Small intestine (tissue), 7 donors: Measurements from ENCODE around the gene ABCB6. TPM values are rescaled to one million over a fixed set of nuclear protein-coding genes. Genes with fewer than 3 reads are reported as not detected.
A peak's percentile ranks its signal among the peaks of the same experiment; 100 is the strongest.

ENCODE experiments used
- DNase-seq, 2 donors: peaks; one replicate each; pipeline versions ENCODE4 v3.0.0 to v3.0.0-alpha.2; 2013
- FAIRE-seq: peaks from 2 replicates; lab custom pipeline; 2012; peaks lifted over from hg19 to GRCh38; lab: Jason Lieb, UNC
- H3K27ac ChIP-seq, 3 donors: one replicate each; pipeline ENCODE4 v1.5.1; 2013; ENCODE audit warnings: low read length in 2 of 3, mild to moderate bottlenecking in 2 of 3, control low read depth in 1 of 3, inconsistent platforms in 1 of 3, low read depth in 1 of 3, moderate library complexity in 1 of 3
- H3K27me3 ChIP-seq, 3 donors: one replicate each; pipeline ENCODE4 v1.6.1; 2013; ENCODE audit warnings: low read length in 3 of 3, inconsistent platforms in 1 of 3; ENCODE audit not compliant: control insufficient read depth in 3 of 3, insufficient read depth in 3 of 3
- H3K36me3 ChIP-seq, 3 donors: one replicate each; pipeline ENCODE4 v1.6.1; 2013; ENCODE audit warnings: low read length in 3 of 3, inconsistent platforms in 1 of 3, low read depth in 1 of 3, mild to moderate bottlenecking in 1 of 3, moderate library complexity in 1 of 3; ENCODE audit not compliant: control insufficient read depth in 3 of 3, insufficient read depth in 2 of 3
- H3K4me1 ChIP-seq, 3 donors: one replicate each; pipeline ENCODE4 v1.6.1; 2013; ENCODE audit warnings: low read length in 2 of 3, inconsistent platforms in 1 of 3, low read depth in 1 of 3, mild to moderate bottlenecking in 1 of 3, moderate library complexity in 1 of 3; ENCODE audit not compliant: control insufficient read depth in 3 of 3, insufficient read depth in 2 of 3
- H3K4me3 ChIP-seq, 3 donors: one replicate each; pipeline ENCODE4 v1.5.1; 2013; ENCODE audit warnings: low read length in 3 of 3, control low read depth in 1 of 3, inconsistent platforms in 1 of 3, low read depth in 1 of 3, mild to moderate bottlenecking in 1 of 3, moderate library complexity in 1 of 3
- H3K9me3 ChIP-seq, 2 donors: one replicate each; pipeline ENCODE4 v1.6.1; 2013; ENCODE audit warnings: low read depth in 1 of 2, low read length in 1 of 2; ENCODE audit not compliant: control insufficient read depth in 2 of 2, insufficient read depth in 1 of 2
- WGBS, 3 donors: extraction: QIAGEN DNeasy Blood & Tissue Kit; methylation state at CpG; one replicate each; pipeline ENCODE4 v1.1.7; 2013; 5-methylcytosine and 5-hydroxymethylcytosine counted together
- polyA plus RNA-seq, 4 donors: library from polyadenylated mRNA; stranded (reverse) in 3 of 4; unstranded in 1 of 4; fragments of 200-250 nt in 3 of 4; fragments of 120-200 nt in 1 of 4; gene quantifications; one replicate each; pipeline versions ENCODE4 v1.2.1 to v1.2.3, GENCODE V29; 2013
- donor health status: healthy with polysubstance abuse.
- donor health status: control.
- donor health status: control.
- donor health status: Bipolar disorder and iron deficiency.
- donor health status: healthy.

The ABCB6 gene
- polyA plus RNA-seq, 4 donors, result 37.7 to 49.2 (median 43.0) TPM

GRCh38 chr2:219248845-219249202 is 30.1 kb upstream of the ABCB6 start:
- peaks cover 0 to 45% (median 2%) of the 10 kb centered on the region in 3 donors for H3K36me3 ChIP-seq
- peak overlapping the region; percentile 88 to 98 (median 97) for H3K27ac ChIP-seq
- H3K4me1 ChIP-seq, result peaks cover 18 to 69% (median 22%) of the 10 kb centered on the region in 3 donors
- peaks cover 0 to 14% (median 0%) of the 10 kb centered on the region in 3 donors for H3K27me3 ChIP-seq
- 15 to 64% (median 27%) methylated on average over 2 of the region's 2 CpGs for WGBS, 3 donors
- FAIRE-seq (no peak), DNase-seq (no peak)
- H3K4me3 ChIP-seq, result peak overlapping the region in 2 of 3 donors; percentile 18 to 31
- H3K9me3 ChIP-seq, result no peaks in the 10 kb centered on the region

GRCh38 chr2:219247678-219248642 is 29.2 kb upstream of the ABCB6 start:
- peaks cover 0 to 6% (median 0%) of the 10 kb centered on the region in 3 donors for H3K27me3 ChIP-seq
- H3K4me3 ChIP-seq, result no peak overlapping the region
- DNase-seq (peak in 1 of 2 donors; percentile 71), FAIRE-seq (no peak)
- H3K9me3 ChIP-seq, result no peaks in the 10 kb centered on the region
- H3K36me3 ChIP-seq, result peaks cover 0 to 45% (median 2%) of the 10 kb centered on the region in 3 donors
- peaks cover 20 to 65% (median 22%) of the 10 kb centered on the region in 3 donors for H3K4me1 ChIP-seq
- 82 to 87% (median 82%) methylated on average over 17 of the region's 17 CpGs for WGBS, 3 donors
- peak overlapping the region; percentile 22 to 97 (median 88) for H3K27ac ChIP-seq

- WGBS, 3 donors, result 95% methylated on average over 10 of the region's 10 CpGs
- Histone ChIP-seq H3K4me3 (no peak overlapping the region), H3K27ac (peak overlapping the region in 1 of 3 donors; percentile 97), H3K36me3 (peaks cover 0 to 44% (median 2%) of the 10 kb centered on the region in 3 donors), H3K4me1 (peaks cover 20 to 53% (median 21%) of the 10 kb centered on the region in 3 donors), H3K9me3 (no peaks in the 10 kb centered on the region), H3K27me3 (no peaks in the 10 kb centered on the region)
- FAIRE-seq, result no peak
- DNase-seq, result no peak
These were observed 27.8 kb upstream of the ABCB6 start for GRCh38 chr2:219246559-219246958.

- FAIRE-seq, result no peak
- peak overlapping the region; percentile 59 to 91 (median 91) for H3K4me3 ChIP-seq
These were observed 27.1 kb upstream of the ABCB6 start for GRCh38 chr2:219245899-219246230.

GRCh38 chr2:219245148-219245898 is 26.6 kb upstream of the ABCB6 start, which contains the start of the genes GLB1L and STK16:
Gene GLB1L (minus strand): TSS chr2:219245444. CDS start chr2:219243573, 1,871 bp downstream.
Gene STK16 (plus strand): TSS chr2:219245479. CDS start chr2:219246000, 521 bp downstream.
- H3K9me3 ChIP-seq, result no peaks in the 10 kb centered on the region
- 0 to 1% (median 1%) methylated on average over 46 of the region's 46 CpGs for whole genome bisulfite sequencing, 3 donors
- H3K27ac ChIP-seq, result peak within 1 kb of the TSS; percentile 71 to 91 (median 89)
- H3K4me1 ChIP-seq, result peaks cover 17 to 44% (median 20%) of the 10 kb centered on the region in 3 donors
- peak within 1 kb of the TSS; percentile 59 to 91 (median 91) for H3K4me3 ChIP-seq
- no peaks in the 10 kb centered on the region for H3K27me3 ChIP-seq
- DNase-seq, result peak; percentile 87 to 97
- FAIRE-seq, result no peak
- peaks cover 0 to 32% (median 0%) of the 10 kb centered on the region in 3 donors for H3K36me3 ChIP-seq

More at GRCh38 chr2:219245899-219246230, 27.1 kb upstream of the ABCB6 start:
- peak in 1 of 2 donors; percentile 14 for DNase-seq
- Histone ChIP-seq H3K9me3 (no peaks in the 10 kb centered on the region), H3K27me3 (no peaks in the 10 kb centered on the region), H3K27ac (peak overlapping the region; percentile 71 to 91 (median 89)), H3K36me3 (peaks cover 0 to 37% (median 0%) of the 10 kb centered on the region in 3 donors), H3K4me1 (peaks cover 20 to 49% (median 21%) of the 10 kb centered on the region in 3 donors)
- WGBS, 3 donors, result 8 to 12% (median 10%) methylated on average over 10 of the region's 10 CpGs

GRCh38 chr2:219244789-219245147 is 26.0 kb upstream of the ABCB6 start:
- H3K9me3 ChIP-seq, result no peaks in the 10 kb centered on the region
- H3K27ac ChIP-seq, result peak overlapping the region; percentile 71 to 91 (median 73)
- peaks cover 13 to 38% (median 20%) of the 10 kb centered on the region in 3 donors for H3K4me1 ChIP-seq
- FAIRE-seq (no peak), DNase-seq (no peak)
- H3K27me3 ChIP-seq, result no peaks in the 10 kb centered on the region
- 19 to 36% (median 23%) methylated on average over 6 of the region's 6 CpGs for WGBS, 3 donors
- peaks cover 0 to 33% (median 0%) of the 10 kb centered on the region in 3 donors for H3K36me3 ChIP-seq
- peak overlapping the region; percentile 59 to 91 (median 91) for H3K4me3 ChIP-seq

GRCh38 chr2:219243291-219243761 is 24.6 kb upstream of the ABCB6 start:
- 13 to 40% (median 32%) methylated on average over 28 of the region's 28 CpGs for WGBS, 3 donors
- FAIRE-seq, result no peak

More at GRCh38 chr2:219243291-219243761, 24.6 kb upstream of the ABCB6 start:
- H3K4me3 ChIP-seq, result peak overlapping the region in 2 of 3 donors; percentile 0 to 22
- H3K27me3 ChIP-seq, result no peaks in the 10 kb centered on the region
- DNase-seq, result peak; percentile 76 to 83
- peak overlapping the region in 2 of 3 donors; percentile 7 for H3K27ac ChIP-seq
- H3K36me3 ChIP-seq, result peaks cover 0 to 35% (median 0%) of the 10 kb centered on the region in 3 donors
- peaks cover 13 to 24% (median 15%) of the 10 kb centered on the region in 3 donors for H3K4me1 ChIP-seq
- H3K9me3 ChIP-seq, result no peaks in the 10 kb centered on the region
